ENCODE measurements around the gene PAX5.
A peak's percentile ranks its signal among the peaks of the same experiment; 100 is the strongest.

PAX5 gene

DNA sequence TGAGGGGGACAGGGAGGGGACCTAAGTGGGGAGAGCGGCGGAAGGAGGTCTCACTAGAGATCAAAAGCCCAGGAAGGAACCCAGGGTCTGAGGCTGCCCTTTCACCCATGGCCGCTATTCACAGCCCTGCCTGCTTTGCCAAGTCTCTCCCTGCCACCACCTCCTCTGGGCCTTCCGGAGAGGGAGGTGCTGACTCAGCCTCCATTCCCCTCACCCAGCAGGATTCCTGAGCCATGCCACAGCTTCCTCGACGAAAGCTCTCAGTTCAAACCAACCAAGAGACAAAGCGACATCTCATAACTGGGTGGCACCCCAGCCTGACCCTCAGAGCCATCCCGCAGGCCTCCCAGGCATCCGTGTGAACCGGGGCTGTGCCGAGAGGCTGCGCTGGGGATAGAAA, 36.7 kb downstream of the PAX5 start:
- TF ChIP-seq, protein P1, sequence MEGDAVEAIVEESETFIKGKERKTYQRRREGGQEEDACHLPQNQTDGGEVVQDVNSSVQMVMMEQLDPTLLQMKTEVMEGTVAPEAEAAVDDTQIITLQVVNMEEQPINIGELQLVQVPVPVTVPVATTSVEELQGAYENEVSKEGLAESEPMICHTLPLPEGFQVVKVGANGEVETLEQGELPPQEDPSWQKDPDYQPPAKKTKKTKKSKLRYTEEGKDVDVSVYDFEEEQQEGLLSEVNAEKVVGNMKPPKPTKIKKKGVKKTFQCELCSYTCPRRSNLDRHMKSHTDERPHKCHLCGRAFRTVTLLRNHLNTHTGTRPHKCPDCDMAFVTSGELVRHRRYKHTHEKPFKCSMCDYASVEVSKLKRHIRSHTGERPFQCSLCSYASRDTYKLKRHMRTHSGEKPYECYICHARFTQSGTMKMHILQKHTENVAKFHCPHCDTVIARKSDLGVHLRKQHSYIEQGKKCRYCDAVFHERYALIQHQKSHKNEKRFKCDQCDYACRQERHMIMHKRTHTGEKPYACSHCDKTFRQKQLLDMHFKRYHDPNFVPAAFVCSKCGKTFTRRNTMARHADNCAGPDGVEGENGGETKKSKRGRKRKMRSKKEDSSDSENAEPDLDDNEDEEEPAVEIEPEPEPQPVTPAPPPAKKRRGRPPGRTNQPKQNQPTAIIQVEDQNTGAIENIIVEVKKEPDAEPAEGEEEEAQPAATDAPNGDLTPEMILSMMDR (IDR thresholded peaks at IDR 0.05; ENCODE audit: low read depth, low read length, poor library complexity, severe bottlenecking), result no peak
- TF ChIP-seq EZH2phosphoT487 (IDR thresholded peaks at IDR 0.05; ENCODE audit: borderline replicate concordance, low read length), result no peak
- Histone ChIP-seq H3K36me3 (ENCODE audit: control insufficient read depth, low read length) (peaks cover 95% of the 10 kb centered on the region), H3K27me3 (ENCODE audit: control insufficient read depth, low read length) (no peaks in the 10 kb centered on the region), H3K9me3 (ENCODE audit: control insufficient read depth, insufficient read depth, low read length) (no peaks in the 10 kb centered on the region), H3K9me2 (replicated peaks; ENCODE audit: control insufficient read depth, low read length) (no peaks in the 10 kb centered on the region), H3K4me1 (ENCODE audit: control insufficient read depth, low read length) (peaks cover 92% of the 10 kb centered on the region), H3K4me3 (ENCODE audit: low read length) (peak overlapping the region; percentile 18), H4K20me1 (ENCODE audit: control insufficient read depth, insufficient read depth, low read depth, low read length) (peaks cover 5% of the 10 kb centered on the region), H3K4me2 (ENCODE audit: low read length) (peak overlapping the region; percentile 52), H3K27ac (ENCODE audit: low read depth, low read length) (peak overlapping the region; percentile 62), H3F3A (ENCODE audit: control insufficient read depth, insufficient read depth) (peaks cover 15% of the 10 kb centered on the region), H3K79me2 (ENCODE audit: control insufficient read depth, low read length) (peaks cover 98% of the 10 kb centered on the region)

DNA sequence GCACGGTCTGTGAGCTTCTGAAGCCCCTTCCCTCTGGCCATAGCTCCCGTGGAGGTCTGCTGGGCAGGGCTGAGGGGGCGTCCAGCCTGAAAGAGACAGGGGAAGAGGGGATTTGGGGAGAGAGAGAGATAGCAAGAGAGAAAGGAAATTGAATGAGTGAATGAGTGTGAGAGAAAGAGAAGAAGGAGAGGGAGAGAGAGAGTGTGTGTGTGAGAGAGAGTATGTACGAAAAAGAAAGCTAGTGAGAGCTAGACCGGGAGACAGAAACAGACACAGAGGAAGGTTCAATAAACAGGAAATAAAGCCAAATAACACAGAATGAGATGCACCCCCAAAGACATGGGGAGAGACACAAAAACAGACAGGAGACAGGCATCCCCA, 37.4 kb downstream of the PAX5 start:
- Histone ChIP-seq H3K4me3 (ENCODE audit: low read length) (peak overlapping the region; percentile 18; the same call in 1 of the 2 replicates), H3K36me3 (ENCODE audit: control insufficient read depth, low read length) (peaks cover 95% of the 10 kb centered on the region), H4K20me1 (ENCODE audit: control insufficient read depth, insufficient read depth, low read depth, low read length) (peaks cover 5% of the 10 kb centered on the region), H3K27me3 (ENCODE audit: control insufficient read depth, low read length) (no peaks in the 10 kb centered on the region), H3K9me2 (replicated peaks; ENCODE audit: control insufficient read depth, low read length) (no peaks in the 10 kb centered on the region), H3K79me2 (ENCODE audit: control insufficient read depth, low read length) (peaks cover 98% of the 10 kb centered on the region), H3K27ac (ENCODE audit: low read depth, low read length) (peak overlapping the region; percentile 62), H3F3A (ENCODE audit: control insufficient read depth, insufficient read depth) (peaks cover 15% of the 10 kb centered on the region), H3K9me3 (ENCODE audit: control insufficient read depth, insufficient read depth, low read length) (no peaks in the 10 kb centered on the region), H3K4me2 (ENCODE audit: low read length) (peak overlapping the region; percentile 52), H3K4me1 (ENCODE audit: control insufficient read depth, low read length) (peaks cover 91% of the 10 kb centered on the region)
- TF ChIP-seq, protein P1 (IDR thresholded peaks at IDR 0.05; ENCODE audit: low read depth, low read length, poor library complexity, severe bottlenecking), result no peak
- no peak for TF ChIP-seq EZH2phosphoT487 (IDR thresholded peaks at IDR 0.05; ENCODE audit: borderline replicate concordance, low read length)

DNA sequence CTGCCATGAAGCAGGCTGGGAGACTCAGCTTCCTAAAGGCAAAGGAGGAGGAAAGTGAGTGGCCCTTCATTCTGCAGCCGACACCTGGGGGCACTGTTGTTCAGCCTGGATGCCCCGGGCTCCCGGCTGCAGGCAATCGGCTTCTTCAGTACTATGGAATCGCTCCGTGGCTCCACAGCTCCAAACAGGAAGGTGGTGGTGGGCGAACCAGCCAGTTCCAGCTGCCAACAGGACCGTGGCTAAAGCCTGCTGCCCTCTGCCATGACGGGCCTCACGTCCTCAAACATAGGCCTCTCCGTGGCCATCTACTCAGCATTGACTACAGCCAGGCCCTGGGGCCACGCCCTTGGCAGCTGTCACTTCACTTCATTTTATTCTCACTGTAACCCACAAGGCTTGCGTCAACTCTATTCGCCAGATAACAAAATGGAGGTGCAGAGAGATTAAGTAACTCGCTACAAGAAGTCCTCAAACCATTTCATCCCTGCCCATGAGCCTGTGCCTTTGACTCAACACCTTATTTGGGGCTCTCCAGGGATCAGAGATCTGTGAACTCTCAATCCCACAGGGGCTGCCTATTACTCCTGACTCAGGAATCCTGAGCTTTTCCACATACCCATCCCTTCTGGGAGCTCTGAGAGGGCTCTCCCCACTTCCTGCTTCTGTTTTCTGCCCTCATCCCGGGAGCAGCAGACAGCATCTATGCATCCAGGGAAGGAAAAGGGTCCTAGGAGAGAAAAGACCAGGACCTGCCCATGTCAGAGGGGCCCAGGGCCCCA, 38.0 kb downstream of the PAX5 start:
- TF ChIP-seq, protein P1 (IDR thresholded peaks at IDR 0.05; ENCODE audit: low read depth, low read length, poor library complexity, severe bottlenecking), result peak; percentile 70
- TF ChIP-seq EZH2phosphoT487 (IDR thresholded peaks at IDR 0.05; ENCODE audit: borderline replicate concordance, low read length), result no peak
- Histone ChIP-seq H3K27ac (ENCODE audit: low read depth, low read length) (peak overlapping the region; percentile 62), H3K4me1 (ENCODE audit: control insufficient read depth, low read length) (peaks cover 89% of the 10 kb centered on the region), H4K20me1 (ENCODE audit: control insufficient read depth, insufficient read depth, low read depth, low read length) (peaks cover 9% of the 10 kb centered on the region), H3K36me3 (ENCODE audit: control insufficient read depth, low read length) (peaks cover 95% of the 10 kb centered on the region), H3K79me2 (ENCODE audit: control insufficient read depth, low read length) (peaks cover 98% of the 10 kb centered on the region), H3K4me3 (ENCODE audit: low read length) (peak overlapping the region; percentile 17; the same call in 1 of the 2 replicates), H3K4me2 (ENCODE audit: low read length) (peak overlapping the region; percentile 52), H3F3A (ENCODE audit: control insufficient read depth, insufficient read depth) (peaks cover 15% of the 10 kb centered on the region), H3K9me3 (ENCODE audit: control insufficient read depth, insufficient read depth, low read length) (peaks cover 3% of the 10 kb centered on the region; the same call in 1 of the 2 replicates), H3K9me2 (replicated peaks; ENCODE audit: control insufficient read depth, low read length) (no peaks in the 10 kb centered on the region), H3K27me3 (ENCODE audit: control insufficient read depth, low read length) (no peaks in the 10 kb centered on the region)

Measured in DOHH2 (cell line).